Breast epithelium (tissue), 3 donors: ENCODE measurements around the gene GPR137B.

ENCODE experiments used
- POLR2AphosphoS5 ChIP-seq, 3 donors: sonication (generic); formaldehyde crosslinking; IDR thresholded peaks; one replicate each; pipeline ENCODE4 v1.6.1; 2017; ENCODE audit warnings: antibody characterized with exemption in 3 of 3
- TF ChIP-seq, protein P1 (sequence below), 3 donors: fragments of 450-650 bp; IDR thresholded peaks; one replicate each; pipeline ENCODE4 v1.5.1; 2016 to 2017; ENCODE audit warnings: antibody characterized with exemption in 3 of 3, mild to moderate bottlenecking in 3 of 3, moderate library complexity in 3 of 3

DNA sequence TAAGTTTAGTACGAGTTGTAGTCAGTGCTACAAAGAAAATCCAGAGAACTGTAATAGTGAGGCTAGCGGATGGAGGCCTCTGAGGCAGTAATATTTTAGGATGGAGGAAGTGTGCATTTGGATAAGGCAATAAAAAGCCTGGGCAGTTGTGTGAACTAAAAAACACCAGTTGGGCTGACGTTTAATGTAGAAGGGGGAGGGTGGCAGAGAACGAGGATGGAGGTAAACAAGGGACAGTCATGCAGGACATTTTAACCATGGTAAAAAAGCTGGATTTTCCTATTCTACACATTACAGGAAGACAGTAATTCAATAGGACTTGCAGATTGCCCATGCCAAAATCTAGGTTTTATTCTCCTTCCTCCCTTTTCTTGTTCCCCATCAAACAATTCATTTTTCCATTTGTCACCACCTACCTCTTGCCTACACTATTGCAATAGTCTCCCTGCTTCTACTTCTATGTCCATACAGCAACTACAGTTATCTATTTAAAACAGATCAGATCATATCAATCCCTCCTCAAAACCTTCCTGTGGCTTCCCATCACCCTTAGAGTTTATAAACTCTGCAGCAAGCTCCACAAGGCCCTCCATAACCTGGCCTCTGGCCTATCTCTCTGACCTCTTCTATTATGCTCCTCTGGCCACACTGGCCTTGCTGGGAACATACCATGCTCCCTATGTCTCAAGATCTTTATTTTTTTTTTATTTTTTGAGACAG is 111.7 kb downstream of the GPR137B start:
- TF ChIP-seq, protein P1, sequence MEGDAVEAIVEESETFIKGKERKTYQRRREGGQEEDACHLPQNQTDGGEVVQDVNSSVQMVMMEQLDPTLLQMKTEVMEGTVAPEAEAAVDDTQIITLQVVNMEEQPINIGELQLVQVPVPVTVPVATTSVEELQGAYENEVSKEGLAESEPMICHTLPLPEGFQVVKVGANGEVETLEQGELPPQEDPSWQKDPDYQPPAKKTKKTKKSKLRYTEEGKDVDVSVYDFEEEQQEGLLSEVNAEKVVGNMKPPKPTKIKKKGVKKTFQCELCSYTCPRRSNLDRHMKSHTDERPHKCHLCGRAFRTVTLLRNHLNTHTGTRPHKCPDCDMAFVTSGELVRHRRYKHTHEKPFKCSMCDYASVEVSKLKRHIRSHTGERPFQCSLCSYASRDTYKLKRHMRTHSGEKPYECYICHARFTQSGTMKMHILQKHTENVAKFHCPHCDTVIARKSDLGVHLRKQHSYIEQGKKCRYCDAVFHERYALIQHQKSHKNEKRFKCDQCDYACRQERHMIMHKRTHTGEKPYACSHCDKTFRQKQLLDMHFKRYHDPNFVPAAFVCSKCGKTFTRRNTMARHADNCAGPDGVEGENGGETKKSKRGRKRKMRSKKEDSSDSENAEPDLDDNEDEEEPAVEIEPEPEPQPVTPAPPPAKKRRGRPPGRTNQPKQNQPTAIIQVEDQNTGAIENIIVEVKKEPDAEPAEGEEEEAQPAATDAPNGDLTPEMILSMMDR (IDR thresholded peaks at IDR 0.05) = no peak
- TF ChIP-seq POLR2AphosphoS5 (IDR thresholded peaks at IDR 0.05) = no peak
